ENCODE results near the gene CHD2. TPM values are rescaled to one million over a fixed set of nuclear protein-coding genes. Genes with fewer than 3 reads are reported as not detected.

The CHD2 gene
- total RNA-seq, 1 donor from 2014 or later, result 159 TPM

DNA sequence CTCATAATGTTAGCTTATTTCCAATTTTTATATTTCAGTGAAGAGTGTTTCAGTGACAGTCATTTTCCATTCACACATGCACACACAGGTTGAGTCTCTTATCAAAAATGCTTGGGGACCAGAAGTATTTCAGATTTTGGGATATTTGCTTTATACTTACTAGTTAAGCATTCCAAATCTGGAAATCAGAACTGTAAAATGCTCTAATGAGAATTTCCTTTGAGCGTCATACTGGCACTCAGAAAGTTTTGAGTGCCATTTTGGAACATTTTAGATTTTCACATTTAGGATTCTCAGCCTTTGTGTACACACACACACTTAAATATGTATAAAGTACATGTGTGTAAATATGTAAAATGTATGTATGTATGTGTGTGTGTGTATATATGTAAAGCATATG is 71.0 kb downstream of the CHD2 start:
- H3K36me3 Mint-ChIP-seq (ENCODE audit: insufficient read depth), result peaks cover 46% of the 10 kb centered on the region
- no peak for DNase-seq (ENCODE audit: low spot score, unreplicated experiment)
- no peaks in the 10 kb centered on the region for H3K9me3 Mint-ChIP-seq (ENCODE audit: low read depth)
- no peaks in the 10 kb centered on the region for H3K27me3 Mint-ChIP-seq
- H3K4me3 Mint-ChIP-seq (ENCODE audit: low read depth), result no peak overlapping the region
- TF ChIP-seq, protein P1, sequence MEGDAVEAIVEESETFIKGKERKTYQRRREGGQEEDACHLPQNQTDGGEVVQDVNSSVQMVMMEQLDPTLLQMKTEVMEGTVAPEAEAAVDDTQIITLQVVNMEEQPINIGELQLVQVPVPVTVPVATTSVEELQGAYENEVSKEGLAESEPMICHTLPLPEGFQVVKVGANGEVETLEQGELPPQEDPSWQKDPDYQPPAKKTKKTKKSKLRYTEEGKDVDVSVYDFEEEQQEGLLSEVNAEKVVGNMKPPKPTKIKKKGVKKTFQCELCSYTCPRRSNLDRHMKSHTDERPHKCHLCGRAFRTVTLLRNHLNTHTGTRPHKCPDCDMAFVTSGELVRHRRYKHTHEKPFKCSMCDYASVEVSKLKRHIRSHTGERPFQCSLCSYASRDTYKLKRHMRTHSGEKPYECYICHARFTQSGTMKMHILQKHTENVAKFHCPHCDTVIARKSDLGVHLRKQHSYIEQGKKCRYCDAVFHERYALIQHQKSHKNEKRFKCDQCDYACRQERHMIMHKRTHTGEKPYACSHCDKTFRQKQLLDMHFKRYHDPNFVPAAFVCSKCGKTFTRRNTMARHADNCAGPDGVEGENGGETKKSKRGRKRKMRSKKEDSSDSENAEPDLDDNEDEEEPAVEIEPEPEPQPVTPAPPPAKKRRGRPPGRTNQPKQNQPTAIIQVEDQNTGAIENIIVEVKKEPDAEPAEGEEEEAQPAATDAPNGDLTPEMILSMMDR (IDR thresholded peaks at IDR 0.05; ENCODE audit: unreplicated experiment), result no peak
- H3K4me1 Mint-ChIP-seq (ENCODE audit: low read depth), result no peaks in the 10 kb centered on the region
- H3K27ac Mint-ChIP-seq, result no peak overlapping the region

DNA sequence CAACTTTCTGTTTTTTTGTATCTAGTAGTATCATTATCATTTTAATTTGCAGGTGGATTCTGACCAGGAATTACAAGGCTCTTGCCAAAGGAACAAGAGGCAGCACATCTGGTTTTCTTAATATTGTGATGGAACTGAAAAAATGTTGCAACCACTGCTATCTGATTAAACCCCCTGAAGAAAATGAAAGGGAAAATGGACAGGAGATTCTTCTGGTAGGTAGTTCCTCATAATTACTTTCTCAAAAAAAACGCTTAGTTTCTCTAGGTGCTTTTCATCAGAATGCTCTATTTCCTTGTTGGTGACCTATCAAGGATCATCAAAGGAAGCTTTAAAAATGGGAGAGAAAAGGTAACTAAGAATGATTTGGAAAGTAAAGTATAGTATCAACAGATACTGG is 71.6 kb downstream of the CHD2 start:
- TF ChIP-seq, protein P1 (IDR thresholded peaks at IDR 0.05; ENCODE audit: unreplicated experiment), result no peak

DNA sequence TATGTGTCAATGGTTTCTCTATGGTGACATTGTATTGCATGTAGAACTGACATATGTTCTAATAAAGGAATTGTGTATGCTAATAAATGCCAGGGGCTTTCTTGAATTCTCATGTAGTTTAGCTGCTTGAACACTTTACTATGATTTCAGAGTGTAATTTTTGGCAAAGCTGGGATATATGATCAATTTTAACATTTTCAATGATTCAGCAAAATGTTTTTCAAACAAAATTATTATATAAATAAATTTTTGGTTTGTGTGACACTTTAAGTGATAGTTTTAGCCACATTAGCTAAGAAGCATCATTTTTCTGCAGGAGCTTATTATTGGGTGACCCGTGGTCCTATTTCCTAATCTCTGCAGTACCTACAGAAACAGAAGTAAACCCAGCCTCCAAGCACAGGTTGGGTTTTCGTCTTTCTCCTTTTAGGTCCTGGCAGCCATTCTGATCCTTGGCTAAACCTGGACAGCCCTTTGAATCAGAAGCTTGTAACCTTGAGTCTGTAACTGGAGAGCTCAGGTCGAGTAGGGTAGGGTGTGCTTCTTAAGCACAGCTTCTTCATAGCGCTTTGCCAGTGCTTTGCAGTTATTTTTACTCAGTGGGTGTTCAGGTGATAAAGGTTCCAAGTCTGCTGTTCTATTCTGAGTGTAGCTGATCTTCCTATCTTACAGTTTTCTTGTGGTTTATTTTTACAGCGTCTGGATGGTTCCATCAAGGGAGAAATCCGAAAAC is 74.2 kb downstream of the CHD2 start:
- DNase-seq (ENCODE audit: low spot score, unreplicated experiment), result no peak
- Mint-ChIP-seq H3K9me3 (ENCODE audit: low read depth) (no peaks in the 10 kb centered on the region), H3K36me3 (ENCODE audit: insufficient read depth) (peaks cover 39% of the 10 kb centered on the region), H3K4me1 (ENCODE audit: low read depth) (no peaks in the 10 kb centered on the region), H3K4me3 (ENCODE audit: low read depth) (no peak overlapping the region), H3K27ac (peak overlapping the region; percentile 49), H3K27me3 (no peaks in the 10 kb centered on the region)
- TF ChIP-seq, protein P1 (IDR thresholded peaks at IDR 0.05; ENCODE audit: unreplicated experiment), result no peak

More for the DNA sequence above, 71.6 kb downstream of the CHD2 start:
- Mint-ChIP-seq H3K4me3 (ENCODE audit: low read depth) (no peak overlapping the region), H3K4me1 (ENCODE audit: low read depth) (no peaks in the 10 kb centered on the region), H3K9me3 (ENCODE audit: low read depth) (no peaks in the 10 kb centered on the region), H3K36me3 (ENCODE audit: insufficient read depth) (peaks cover 47% of the 10 kb centered on the region), H3K27ac (peak overlapping the region; percentile 21), H3K27me3 (no peaks in the 10 kb centered on the region)
- DNase-seq (ENCODE audit: low spot score, unreplicated experiment), result no peak

DNA sequence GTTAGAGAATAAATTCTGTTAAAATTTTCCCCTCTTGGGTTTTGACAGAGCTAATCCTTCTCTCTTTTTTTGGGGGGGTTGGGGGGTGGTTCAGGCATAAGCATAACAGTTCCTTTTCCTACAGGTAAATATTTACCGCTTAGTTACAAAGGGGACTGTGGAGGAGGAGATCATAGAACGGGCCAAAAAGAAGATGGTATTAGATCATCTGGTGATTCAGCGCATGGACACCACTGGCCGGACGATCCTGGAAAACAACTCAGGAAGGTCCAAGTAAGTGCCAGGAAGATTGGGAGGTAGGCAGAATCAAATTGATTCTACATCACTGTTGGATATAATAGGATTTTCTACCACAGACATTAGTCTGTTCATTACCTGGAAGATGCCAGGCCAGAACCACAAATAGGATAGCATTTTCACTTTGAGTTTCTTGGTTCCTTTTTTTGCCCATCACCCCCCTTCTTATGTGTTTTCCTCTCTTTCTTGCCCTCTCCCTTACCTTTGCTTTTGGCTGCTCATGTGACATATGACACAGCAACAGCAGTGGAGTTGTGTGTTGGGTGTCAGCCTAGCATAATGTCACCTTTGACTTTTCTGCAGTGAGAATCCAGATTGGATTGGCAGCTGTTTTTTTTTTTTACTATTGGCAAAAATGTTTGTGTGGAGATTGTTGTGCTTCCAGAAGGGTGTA is 79.0 kb downstream of the CHD2 start:
- Mint-ChIP-seq H3K4me1 (ENCODE audit: low read depth) (no peaks in the 10 kb centered on the region), H3K27ac (peak overlapping the region; percentile 69), H3K9me3 (ENCODE audit: low read depth) (no peaks in the 10 kb centered on the region), H3K36me3 (ENCODE audit: insufficient read depth) (peaks cover 26% of the 10 kb centered on the region), H3K27me3 (no peaks in the 10 kb centered on the region), H3K4me3 (ENCODE audit: low read depth) (no peak overlapping the region)
- no peak for DNase-seq (ENCODE audit: low spot score, unreplicated experiment)
- TF ChIP-seq, protein P1 (IDR thresholded peaks at IDR 0.05; ENCODE audit: unreplicated experiment), result no peak

DNA sequence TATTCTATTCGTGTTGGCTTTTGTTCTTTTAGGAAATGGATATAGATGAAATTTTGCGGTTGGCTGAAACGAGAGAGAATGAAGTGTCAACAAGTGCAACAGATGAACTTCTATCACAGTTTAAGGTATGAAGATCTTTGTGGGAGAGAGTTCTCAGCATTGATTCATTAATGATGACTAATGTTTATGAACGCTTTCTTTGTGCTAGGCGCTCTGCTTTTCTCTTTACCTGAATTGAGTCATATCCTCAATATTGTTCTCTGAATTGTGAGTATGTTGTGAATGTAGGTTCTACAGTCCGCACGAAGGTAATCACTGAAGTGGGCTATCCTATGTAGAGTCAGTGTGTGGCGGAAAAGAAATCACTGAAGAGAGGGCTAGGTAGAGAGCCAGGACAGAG is 81.2 kb downstream of the CHD2 start:
- Mint-ChIP-seq H3K9me3 (ENCODE audit: low read depth) (no peaks in the 10 kb centered on the region), H3K4me1 (ENCODE audit: low read depth) (no peaks in the 10 kb centered on the region), H3K27me3 (no peaks in the 10 kb centered on the region), H3K36me3 (ENCODE audit: insufficient read depth) (peaks cover 31% of the 10 kb centered on the region), H3K27ac (no peak overlapping the region), H3K4me3 (ENCODE audit: low read depth) (no peak overlapping the region)
- no peak for DNase-seq (ENCODE audit: low spot score, unreplicated experiment)
- TF ChIP-seq, protein P1 (IDR thresholded peaks at IDR 0.05; ENCODE audit: unreplicated experiment), result no peak
